Stimulated activated CD4-positive, alpha-beta T cell treated with anti-CD3 and anti-CD28 coated beads, TNF-alpha, amount 100 ng/mL, for 24 hours (primary cell): Measurements from ENCODE around the gene MCF2L2.

ENCODE experiments used
- DNase-seq, 3 experiments: peaks; one replicate each; pipeline ENCODE4 v3.0.0-alpha.2; 2020; ENCODE audit warnings: low read depth in 3 of 3

MCF2L2 gene

DNA sequence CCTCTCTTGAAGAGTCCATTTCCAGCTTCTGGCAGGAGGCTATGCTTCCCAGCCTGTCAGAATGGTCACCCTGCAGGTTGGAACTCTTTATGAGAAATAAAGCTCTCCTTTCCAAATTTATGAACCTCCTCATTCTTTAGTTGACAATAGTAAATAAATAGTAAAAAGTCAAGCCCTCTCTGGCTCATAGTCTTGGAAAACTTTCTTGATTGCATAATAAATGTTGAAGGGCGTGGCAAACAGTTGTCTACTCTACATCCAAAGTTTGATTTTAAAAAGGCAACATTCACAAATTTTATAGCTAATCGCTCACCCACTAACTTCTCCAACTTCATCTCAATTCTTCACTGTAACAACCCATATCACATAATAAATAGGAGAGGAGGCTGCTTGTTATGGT lies 58.8 kb downstream of the MCF2L2 start:
- no peak for DNase-seq

DNA sequence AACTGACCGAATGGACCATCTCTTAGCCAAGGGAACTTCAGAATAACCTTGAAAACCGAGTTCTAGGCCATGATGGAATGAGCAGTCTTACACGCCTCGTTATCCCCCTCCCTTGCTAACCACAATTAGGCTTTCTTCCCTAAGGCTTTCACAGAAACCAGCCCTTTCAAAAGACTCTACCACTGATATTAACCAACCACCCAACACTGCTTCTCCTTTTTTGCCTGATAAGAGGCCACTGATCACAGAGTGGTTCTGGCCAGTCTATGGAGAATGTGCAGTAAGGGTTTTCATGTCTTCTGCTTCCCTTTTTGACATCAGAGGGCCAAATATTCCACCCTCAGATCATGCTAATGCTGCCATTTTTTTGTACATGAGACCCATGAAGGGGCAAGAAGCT lies 59.3 kb downstream of the MCF2L2 start:
- DNase-seq: no peak

DNA sequence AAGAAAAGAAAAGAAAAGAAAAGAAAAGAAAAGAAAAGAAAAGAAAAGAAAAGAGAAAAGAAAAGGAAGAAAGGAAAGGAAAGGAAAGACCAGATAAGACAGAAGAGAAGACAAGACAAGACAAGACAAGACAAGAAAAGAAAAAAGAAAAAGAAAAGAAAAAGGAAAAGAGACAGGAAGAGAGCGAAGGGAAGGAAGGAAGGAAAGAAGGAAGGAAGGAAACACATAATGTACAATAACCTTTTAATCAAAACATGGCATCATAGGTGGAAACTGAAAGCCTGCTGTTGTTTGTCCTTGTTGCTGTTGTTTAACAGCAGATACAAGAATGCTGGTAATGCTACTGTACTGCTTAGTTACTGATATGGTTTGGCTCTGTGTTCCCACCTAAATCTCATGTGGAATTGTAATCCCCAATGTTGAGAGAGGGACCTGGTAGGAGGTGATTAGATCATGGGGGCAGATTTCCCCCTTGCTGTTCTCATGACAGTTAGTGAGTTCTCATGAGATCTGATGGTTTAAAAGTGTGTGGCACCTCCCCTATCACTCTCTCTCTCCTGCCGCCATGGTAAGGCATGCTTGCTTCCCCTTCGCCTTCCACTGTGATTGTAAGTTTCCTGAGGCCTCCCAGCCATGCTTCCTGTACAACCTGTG lies 67.3 kb downstream of the MCF2L2 start:
- DNase-seq: no peak

DNA sequence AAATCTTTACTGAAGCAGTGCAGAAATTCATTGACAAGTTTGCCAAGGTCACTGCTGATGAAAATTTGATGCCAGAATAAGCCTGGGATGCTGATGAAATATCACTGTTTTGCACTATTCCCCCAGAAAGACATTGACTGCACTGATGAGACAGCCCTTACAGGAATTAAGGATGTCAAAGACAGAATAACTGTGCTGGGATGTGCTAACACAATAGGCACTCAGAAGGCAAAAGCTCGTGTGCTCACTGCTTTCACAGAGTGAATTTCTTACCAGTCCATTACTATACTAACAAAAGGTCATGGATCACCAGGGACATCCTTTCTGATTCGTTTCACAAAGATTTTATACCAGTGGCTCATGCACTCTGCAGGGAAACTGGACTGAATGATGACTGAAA lies 69.4 kb downstream of the MCF2L2 start:
- DNase-seq: no peak

DNA sequence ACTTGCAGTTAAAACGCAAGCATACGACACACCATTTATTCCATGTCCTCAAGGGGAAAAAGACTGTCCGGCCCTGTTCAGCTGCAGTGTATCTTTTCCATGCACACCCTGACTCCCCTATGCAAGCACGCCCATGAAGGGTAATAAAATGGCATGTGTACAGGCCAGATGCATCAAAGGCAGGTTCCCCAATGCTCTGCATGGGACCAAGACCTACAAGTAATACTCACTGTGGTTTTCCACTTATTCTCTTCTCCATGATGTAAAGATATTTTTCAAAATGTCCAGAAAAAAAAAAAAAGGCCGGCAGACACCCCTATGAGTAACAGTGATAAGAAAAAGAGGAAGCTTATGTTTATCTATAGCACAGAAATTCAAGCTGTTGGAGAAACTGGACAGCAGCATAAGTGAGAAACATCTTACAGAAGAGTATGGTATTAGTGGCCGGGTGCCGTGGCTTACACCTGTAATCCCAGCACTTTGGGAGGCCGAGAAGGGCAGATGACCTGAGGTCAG lies 70.8 kb downstream of the MCF2L2 start:
- no peak for DNase-seq

DNA sequence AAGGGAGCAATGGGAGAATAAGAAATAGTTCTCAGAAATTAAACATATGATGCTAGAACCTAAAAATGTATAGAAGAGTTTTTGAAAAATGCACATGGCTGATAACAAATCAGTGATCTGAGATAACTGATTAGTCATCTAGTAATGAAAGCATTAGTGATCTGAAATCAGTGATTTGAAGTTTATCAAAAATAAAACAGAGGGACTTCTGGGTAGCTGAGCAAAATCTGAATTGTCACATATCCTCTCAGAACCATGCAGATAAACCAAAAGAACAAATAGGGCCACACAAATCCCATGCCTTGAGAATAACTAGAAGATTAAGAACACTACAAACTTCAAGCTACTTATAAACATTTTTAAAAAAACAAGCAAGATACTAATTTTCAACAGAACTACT lies 71.5 kb downstream of the MCF2L2 start:
- no peak for DNase-seq

DNA sequence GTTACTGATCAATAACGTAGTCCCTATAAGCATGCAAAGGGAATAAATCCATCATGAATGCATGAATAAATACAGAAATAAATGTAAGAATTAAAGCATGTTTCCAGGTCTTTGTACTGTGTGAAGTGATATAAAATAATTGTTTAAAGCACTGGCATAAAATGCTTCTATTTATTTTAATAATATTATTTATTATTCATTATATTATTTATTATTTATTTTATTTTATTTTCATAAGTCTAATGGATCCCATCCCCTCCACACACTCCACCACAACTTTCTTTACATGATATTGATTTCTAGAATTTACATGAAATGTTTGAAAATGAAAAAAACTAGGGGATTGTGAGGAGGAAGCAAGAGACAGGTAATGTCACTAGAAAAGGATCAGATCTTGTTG lies 73.5 kb downstream of the MCF2L2 start:
- DNase-seq: no peak

DNA sequence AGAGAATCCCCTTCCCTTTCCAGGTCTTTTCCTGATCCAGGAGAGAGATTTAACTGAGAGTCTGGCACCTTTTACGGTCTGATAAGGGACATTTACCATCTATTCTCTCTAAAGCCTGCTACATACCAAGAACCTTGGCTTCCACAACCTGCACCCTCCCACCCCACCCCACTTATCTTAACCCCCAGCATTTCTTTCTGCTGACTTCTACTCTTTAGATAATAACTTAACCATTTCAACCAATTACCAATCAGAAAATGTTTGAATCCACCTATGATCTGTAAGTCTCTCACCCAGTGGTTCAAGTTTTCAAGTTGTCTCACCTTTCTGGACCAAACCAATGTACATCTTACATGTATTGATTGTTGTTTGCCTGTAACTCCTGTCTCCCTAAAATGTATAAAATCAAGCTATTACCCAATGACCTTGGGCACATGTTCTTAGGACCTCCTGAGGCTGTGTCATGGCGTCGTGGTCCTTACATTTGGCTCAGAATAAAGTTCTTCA lies 74.0 kb downstream of the MCF2L2 start:
- DNase-seq: no peak

DNA sequence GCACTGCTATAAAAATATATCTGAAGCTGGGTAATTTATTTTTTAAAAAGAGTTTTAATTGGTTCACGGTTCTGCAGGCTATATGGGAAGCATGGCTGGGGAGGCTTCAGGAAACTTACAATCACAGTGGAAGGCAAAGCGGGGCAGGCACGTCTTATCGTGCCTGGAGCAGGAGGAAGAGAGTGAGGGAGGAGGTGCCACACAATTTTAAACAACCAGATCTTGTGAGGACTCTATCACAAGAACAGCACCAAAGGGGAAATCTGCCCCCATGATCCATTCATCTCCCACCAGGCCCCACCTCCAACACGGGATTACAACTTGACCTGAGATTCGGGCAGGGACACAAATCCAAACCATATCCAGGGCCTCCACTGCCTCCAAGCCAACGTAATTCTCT lies 75.0 kb downstream of the MCF2L2 start:
- DNase-seq: no peak

DNA sequence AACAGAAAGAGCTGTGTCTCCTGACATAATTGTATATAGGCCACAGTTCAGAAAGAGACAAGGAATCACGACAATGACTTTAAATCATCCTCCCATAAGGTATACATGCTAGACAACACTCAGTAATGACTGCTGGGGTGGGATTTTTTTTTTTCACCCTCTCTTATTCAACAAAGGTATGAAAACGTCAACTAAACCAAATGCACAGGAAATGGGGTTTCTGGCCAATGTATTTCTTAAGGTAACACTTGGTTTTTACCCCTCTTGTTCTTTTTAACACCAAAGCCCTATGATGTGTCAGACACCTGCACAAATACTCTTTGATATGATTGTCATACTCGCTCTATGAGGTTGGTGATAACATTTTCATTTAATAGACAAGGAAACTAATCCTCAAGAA lies 78.3 kb downstream of the MCF2L2 start:
- DNase-seq: no peak

DNA sequence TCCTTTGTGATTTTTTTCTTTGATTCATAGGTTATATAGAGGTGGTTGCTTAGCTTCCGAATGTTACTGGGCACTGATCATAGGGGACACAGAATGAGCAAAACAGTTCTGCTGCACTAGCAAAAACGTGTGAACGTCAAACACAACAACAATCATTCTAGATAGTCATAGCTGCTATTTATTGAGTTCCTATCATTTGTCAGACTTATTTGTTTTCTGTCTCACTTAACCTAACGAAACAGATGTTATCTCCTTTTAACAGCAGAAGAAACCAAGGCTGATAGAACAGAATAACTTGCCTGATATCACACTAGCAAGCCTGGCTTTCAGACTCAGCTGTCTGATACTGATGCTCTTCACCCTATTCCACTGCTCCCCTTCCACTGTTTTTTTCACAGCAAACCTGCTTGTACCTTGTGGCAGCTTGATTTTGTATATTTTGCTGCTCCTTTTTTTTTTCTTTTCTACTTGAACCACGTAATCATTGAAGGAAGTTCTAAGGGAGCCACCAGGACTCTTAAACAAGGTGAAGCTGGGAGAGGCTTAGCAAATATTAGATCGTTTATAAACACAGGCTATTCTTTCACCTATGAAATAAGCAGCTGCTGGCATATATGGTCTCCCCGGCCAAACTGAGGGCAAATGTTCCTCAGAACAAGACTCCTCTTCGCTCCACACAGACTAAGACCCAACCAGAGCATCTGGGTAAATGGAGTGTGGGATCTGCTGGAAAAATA lies 78.8 kb downstream of the MCF2L2 start:
- DNase-seq: no peak

DNA sequence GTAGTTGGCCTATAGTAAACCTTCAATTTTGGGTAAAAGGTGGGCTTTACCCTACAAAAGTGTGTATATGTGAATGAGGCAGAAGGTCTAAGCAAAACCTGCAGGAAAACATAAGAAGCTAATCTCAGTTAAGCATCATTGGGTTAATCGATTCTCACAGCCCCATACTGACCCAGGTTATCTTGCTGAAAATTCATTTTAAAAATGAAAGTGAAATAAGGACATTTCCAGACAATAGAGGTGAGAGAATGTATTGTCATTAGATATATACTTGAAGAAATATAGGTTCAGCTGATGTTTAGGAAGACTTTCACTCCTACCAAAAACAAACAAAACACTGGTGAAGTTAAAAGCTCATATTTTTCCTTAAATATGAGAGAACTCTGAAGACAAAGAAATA lies 85.6 kb downstream of the MCF2L2 start:
- DNase-seq: no peak

DNA sequence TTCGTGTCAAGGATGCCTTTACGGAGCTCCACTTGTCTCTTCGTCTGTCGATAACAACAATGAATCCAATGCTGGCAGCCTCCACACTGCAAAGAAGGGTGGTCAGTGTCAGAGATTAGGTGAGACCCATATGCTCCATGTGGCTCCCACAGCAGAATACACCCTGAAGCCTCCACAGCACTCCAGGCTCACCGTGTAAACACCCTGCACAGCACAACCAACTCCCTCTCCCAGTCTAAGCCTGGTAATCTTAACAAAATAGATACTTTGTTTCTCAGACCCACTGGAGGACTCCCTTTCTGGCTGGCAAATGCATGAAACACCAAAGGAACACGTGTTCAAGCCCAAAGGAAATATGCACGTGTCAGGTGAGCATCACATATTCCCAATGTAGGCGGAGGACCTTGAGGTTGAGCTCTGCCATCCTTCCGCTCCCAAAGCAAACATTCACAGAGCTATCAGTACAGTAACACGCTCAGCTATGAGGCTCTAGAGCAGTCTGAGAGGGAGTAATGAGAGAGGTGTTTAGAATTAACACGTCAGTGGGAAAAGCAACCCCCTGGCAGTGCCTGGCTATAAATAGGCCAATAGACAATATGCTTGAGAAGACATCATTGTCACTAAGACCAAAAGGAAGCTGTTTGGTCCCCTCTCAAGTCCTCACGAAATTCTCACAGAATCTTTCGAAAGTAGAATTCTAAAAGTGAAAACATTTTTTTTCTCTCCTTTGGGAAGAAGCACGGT lies 86.7 kb downstream of the MCF2L2 start:
- DNase-seq: no peak

DNA sequence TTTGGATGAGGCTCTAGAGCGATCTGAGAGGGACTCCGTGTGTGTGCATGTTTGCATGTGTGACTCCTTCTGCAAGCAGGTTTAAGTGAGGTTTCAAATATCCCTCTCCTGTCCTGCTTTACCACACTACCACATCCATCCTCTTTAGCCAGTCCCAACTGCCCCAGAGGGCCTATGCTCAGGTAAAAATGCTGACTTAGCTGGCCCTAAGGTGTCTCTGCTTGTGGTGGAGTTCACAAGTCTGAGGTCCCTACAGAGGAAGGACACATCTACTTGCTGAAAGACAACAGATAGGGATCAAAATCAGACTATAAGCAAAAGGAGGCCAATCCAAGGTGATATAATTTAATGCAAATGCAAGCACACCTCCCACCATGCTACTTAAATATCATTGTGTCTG lies 88.2 kb downstream of the MCF2L2 start:
- no peak for DNase-seq

DNA sequence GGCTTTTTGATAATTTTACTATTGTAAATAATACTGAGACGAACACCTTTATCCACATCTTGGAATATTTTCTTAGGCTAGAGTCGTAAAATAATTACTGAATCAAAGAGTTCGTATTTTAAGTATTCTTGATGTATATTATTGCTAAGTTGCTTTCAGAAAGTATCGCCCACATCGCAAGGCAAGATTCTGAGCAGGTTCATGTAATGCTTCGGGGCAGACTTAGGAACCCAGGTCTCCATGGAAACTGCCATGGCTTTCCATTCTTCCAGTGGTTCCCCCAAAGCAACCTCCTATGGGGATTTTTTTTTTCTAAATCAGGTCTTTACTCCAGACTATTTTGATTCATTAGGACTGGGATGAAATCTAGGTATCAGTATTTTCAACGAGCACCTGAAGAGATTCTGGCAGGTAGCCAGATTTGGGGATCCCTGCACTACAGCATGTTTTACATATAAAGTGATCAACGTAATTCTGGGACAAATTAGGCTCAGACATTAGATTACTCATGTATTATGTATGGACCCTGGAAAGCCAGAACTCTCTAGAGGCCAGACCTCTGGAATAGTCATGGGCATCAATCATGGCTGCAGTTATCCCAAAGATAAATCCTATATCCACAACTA lies 88.8 kb downstream of the MCF2L2 start:
- DNase-seq: no peak

DNA sequence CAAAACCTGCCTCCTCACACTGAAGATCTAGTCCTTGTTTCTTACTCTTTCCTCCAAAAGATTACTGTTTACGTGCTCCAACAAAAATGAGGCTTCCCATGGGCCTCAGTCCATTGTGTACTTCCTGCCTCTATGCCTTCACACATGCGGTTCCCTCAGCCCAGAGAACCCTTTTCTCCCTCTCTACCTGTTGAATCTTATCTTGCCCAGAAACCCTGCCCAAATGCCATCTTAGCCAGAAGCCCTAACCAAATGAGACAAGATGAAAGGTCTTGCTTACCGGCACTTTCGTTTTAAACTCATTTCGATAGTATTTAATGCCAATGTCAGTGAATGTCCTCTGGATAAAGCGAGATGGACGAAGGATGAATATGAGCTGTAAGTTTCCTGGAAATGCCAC lies 89.9 kb downstream of the MCF2L2 start:
- DNase-seq: no peak

DNA sequence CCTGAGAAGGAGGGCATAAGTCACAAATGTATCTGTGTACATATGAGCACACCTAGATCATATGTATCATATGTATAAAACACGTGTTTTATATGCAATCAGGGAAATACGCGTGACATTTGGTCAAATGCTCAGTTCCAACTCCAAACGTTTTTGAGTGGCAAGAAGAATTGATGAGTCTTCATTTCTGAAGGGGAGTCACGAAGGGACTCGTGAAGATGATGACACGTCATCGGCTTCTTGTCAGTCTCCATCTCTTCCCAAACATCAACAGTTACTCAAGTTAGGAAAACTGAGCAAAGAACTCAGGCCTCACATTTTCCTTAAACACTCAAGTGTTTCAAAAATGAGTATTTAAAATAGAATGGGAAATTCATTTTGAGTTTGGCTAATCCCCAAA lies 95.9 kb downstream of the MCF2L2 start:
- DNase-seq: no peak

DNA sequence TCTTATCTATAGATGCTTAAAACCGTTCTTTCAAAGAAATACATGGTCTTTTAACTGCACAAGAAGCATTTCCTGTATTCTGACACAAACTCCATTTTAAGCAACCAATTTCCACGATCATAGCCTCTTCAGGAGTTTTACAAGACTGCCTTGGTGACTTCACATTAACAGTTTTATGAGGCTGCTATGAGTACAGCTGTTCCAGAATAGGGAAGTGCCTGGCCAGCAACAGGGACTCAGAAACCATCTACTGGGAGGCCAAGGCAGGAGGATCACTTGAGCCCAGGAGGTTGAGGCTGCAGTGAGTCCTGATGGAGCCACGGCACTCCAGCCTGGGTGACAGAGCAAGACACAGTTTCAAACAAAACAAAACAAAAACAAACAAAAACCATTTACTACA lies 96.9 kb downstream of the MCF2L2 start:
- no peak for DNase-seq

DNA sequence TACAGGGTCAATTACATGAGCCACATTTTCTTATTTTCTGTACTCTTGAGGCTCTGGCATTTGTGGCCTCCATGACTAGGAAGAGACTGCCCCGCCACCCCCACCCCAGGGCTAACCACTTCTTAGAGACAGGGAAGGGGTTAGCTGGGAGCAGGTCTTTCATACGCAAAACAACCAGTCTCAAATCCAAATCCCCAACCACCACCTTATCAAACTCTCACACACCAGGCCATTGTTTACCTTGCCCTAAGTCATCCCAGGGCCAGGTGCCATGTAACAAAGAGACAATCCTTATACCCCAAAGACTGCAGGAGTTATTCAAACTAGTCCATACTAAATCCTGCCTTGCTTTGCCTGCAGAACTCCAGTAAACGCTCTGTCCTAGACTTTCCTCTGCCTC lies 97.5 kb downstream of the MCF2L2 start:
- no peak for DNase-seq

DNA sequence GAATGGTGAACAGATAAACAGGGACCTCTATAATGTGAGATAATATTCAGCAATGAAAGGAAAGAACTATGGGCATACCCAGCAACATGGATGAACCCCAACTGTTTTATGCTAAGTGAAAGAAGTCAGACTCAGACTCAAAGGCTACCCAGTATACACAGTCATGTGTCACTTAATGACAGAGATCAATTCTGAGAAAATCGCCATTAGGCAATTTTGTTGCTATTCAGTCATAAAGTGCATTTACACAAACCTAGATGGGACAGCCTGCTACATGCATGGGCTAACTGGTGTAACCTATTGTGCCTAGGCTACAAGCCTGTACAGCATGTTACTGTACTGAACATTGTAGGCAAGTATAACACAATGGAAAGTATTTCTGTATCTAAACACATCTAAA lies 98.9 kb downstream of the MCF2L2 start:
- DNase-seq: no peak

DNA sequence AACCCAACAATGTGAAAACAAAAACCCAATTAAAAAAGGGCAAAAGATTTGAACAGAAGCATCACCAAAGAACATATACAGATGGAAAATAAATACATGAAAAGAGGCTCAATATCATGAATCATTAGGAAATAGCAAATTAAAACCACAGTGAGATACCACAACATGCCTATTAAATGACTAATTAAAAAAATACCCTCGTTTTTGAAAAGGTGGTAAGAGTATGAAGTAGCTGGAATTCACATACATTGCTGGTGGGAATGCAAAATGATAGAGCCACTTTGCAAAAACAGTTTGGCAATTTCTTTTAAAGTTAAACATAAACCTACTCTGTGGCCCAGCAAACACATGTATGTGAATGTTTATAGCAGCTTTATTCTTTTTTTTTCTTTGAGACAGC lies 99.6 kb downstream of the MCF2L2 start:
- DNase-seq: no peak

DNA sequence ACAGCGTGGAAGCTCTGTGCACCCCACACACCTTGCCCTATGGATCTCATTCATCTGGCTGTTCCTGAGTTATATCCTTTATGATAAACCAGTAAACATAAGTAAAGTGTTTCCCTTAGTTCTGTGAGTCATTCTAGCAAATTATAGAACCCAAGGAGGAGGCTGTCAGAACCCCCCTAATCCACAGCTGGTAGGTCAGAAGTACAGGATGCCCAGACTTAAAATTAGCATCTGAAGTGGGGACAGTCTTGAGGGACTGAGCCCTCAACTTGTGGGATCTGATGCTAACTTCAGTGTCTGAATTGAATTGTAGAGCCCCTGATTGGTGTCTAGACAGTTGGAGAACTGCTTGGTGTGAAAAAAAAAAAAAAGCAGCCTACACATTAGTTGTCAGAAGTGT lies 100.3 kb downstream of the MCF2L2 start:
- DNase-seq: no peak
